Measurements from ENCODE around the gene ZSCAN31. TPM values are rescaled to one million over a fixed set of nuclear protein-coding genes. Genes with fewer than 3 reads are reported as not detected.

The ZSCAN31 gene
- total and polyA plus RNA-seq, 2 donors (not counting 3 experiments of a cell fraction or from before 2014, with no cell fraction given): 12.9 to 23.0 TPM

DNA sequence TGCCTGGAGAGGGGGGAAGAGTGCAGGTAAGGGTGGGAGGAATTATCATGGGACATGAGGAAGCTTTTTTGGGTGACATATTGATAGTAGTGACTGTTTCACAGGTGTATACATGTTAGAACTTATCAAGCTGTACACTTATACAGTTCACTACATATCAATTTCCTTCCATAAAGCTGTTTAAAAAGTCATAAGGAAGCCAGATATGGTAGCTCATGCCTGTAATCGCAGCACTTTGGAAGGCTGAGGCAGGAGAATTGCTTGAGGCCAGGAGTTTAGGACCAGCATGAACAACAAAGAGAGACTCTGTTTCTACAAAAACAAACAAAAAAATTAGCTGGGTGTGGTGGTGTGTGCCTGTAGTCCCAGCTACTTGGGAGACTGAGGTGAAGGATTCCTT is 41.9 kb upstream of the ZSCAN31 start:
- peaks cover 4 to 9% of the 10 kb centered on the region in 2 experiments for H3K36me3 ChIP-seq (ENCODE audit: control insufficient read depth in 2 of 2, extremely low read depth in 1 of 2, insufficient read depth in 2 of 2, low read length in 2 of 2)
- TF ChIP-seq, protein P1, sequence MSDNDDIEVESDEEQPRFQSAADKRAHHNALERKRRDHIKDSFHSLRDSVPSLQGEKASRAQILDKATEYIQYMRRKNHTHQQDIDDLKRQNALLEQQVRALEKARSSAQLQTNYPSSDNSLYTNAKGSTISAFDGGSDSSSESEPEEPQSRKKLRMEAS (IDR thresholded peaks at IDR 0.05; ENCODE audit: insufficient read depth, insufficient read length): no peak
- TF ChIP-seq POLR2A (IDR thresholded peaks at IDR 0.05; ENCODE audit: low read depth, low read length) (no peak), EZH2 (IDR thresholded peaks at IDR 0.05; ENCODE audit: borderline replicate concordance, low read depth, low read length, severe bottlenecking) (no peak), GATA2 (IDR thresholded peaks at IDR 0.05; ENCODE audit: insufficient read depth, insufficient read length, low read depth, low read length) (no peak), POLR2AphosphoS5 (IDR thresholded peaks at IDR 0.05; ENCODE audit: insufficient read depth, low read depth, low read length) (no peak), FOS (IDR thresholded peaks at IDR 0.05; ENCODE audit: borderline replicate concordance, insufficient read depth, low read length) (no peak), MYC (IDR thresholded peaks at IDR 0.05; ENCODE audit: low read depth, low read length) (no peak)
- TF ChIP-seq, protein P2, sequence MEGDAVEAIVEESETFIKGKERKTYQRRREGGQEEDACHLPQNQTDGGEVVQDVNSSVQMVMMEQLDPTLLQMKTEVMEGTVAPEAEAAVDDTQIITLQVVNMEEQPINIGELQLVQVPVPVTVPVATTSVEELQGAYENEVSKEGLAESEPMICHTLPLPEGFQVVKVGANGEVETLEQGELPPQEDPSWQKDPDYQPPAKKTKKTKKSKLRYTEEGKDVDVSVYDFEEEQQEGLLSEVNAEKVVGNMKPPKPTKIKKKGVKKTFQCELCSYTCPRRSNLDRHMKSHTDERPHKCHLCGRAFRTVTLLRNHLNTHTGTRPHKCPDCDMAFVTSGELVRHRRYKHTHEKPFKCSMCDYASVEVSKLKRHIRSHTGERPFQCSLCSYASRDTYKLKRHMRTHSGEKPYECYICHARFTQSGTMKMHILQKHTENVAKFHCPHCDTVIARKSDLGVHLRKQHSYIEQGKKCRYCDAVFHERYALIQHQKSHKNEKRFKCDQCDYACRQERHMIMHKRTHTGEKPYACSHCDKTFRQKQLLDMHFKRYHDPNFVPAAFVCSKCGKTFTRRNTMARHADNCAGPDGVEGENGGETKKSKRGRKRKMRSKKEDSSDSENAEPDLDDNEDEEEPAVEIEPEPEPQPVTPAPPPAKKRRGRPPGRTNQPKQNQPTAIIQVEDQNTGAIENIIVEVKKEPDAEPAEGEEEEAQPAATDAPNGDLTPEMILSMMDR (IDR thresholded peaks at IDR 0.05; ENCODE audit: extremely low read depth in 1 of 2, insufficient read depth in 1 of 2, low read depth in 1 of 2, low read length in 2 of 2): no peak
- H3K9ac ChIP-seq (replicated peaks; ENCODE audit: extremely low read depth, insufficient read depth, low read length): no peak overlapping the region
- ChIA-PET POLR2A (no interaction called here), CTCF (interaction anchor here (1.3 kb wide), 1 partner anchor 22 kb away, joined by 3 read pairs; no protein-coding TSS in a partner anchor)
- H2AFZ ChIP-seq (ENCODE audit: low read depth, low read length): no peak overlapping the region
- H3K4me2 ChIP-seq (ENCODE audit: insufficient read depth, low read length): no peak overlapping the region
- H3K4me3 ChIP-seq (replicated peaks in 1 of 3; ENCODE audit: insufficient read depth in 1 of 3, low read depth in 1 of 3, low read length in 3 of 3): no peak overlapping the region
- DNase-seq (ENCODE audit: low read depth, low spot score) (no peak), FAIRE-seq (no peak)
- no peak overlapping the region for H3K27ac ChIP-seq (ENCODE audit: insufficient read depth, low read depth, low read length)
- H3K27me3 ChIP-seq (ENCODE audit: control insufficient read depth in 2 of 2, insufficient read depth in 2 of 2, low read length in 2 of 2): no peaks in the 10 kb centered on the region
- H3K9me3 ChIP-seq (replicated peaks; ENCODE audit: control insufficient read depth, insufficient read depth, low read length): no peaks in the 10 kb centered on the region
- dilution Hi-C loops (cut with MboI; ENCODE audit: extremely low pct_ligation_motif_present, low sequenced_read_pairs): no loop called here
- no peaks in the 10 kb centered on the region for H3K9me1 ChIP-seq (replicated peaks; ENCODE audit: control insufficient read depth, extremely low read depth, insufficient read depth, low read length)
- no TSS peak for BruUV-seq (replicated peaks)
- H3K79me2 ChIP-seq (ENCODE audit: control insufficient read depth, insufficient read depth, low read length): no peaks in the 10 kb centered on the region
- peaks cover 3% of the 10 kb centered on the region for H3K4me1 ChIP-seq (ENCODE audit: control insufficient read depth, extremely low read depth, insufficient read depth, low read length)
- H4K20me1 ChIP-seq (replicated peaks; ENCODE audit: control insufficient read depth, extremely low read depth, insufficient read depth, low read length): no peaks in the 10 kb centered on the region
- intact Hi-C loops (cut with micrococcal nuclease): no loop called here
